ENCODE results near the gene DNAJC1.

DNA sequence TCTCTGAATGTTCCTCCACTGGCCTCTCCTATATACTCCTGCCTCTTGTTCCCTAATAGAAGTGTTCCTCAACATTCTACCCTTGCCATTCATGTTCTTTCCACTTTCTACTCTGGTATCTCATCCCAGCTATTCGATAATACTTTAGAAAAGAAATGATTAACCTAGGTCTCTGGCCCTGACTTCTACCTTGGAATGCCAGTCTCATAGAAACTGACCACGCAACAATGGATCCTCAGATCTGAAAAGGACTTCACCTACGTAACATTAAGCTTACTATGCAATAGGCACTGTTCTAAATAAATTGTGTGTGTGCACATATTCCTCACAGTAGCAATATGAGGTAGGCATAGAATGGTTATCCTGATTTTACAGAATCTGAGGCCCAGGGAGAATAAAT, 234.5 kb downstream of the DNAJC1 start:
- TF ChIP-seq, protein P1, sequence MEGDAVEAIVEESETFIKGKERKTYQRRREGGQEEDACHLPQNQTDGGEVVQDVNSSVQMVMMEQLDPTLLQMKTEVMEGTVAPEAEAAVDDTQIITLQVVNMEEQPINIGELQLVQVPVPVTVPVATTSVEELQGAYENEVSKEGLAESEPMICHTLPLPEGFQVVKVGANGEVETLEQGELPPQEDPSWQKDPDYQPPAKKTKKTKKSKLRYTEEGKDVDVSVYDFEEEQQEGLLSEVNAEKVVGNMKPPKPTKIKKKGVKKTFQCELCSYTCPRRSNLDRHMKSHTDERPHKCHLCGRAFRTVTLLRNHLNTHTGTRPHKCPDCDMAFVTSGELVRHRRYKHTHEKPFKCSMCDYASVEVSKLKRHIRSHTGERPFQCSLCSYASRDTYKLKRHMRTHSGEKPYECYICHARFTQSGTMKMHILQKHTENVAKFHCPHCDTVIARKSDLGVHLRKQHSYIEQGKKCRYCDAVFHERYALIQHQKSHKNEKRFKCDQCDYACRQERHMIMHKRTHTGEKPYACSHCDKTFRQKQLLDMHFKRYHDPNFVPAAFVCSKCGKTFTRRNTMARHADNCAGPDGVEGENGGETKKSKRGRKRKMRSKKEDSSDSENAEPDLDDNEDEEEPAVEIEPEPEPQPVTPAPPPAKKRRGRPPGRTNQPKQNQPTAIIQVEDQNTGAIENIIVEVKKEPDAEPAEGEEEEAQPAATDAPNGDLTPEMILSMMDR (IDR thresholded peaks at IDR 0.05) = no peak
- TF ChIP-seq POLR2A (IDR thresholded peaks at IDR 0.05) = no peak
